BE2C (cell line): ENCODE measurements around the gene TRIM39.
"Not testable (repeated sequence)": the region's sequence is repeated elsewhere in the genome, so short reads cannot be mapped to it uniquely, and the experiment has no call there.

Experiments
- DNase-seq: peaks from one replicate; pipeline ENCODE4 v3.0.0-alpha.2; 2020
- H3K27me3 ChIP-seq: fragments of 250-450 bp; sonication (Bioruptor Pico); 2 replicates; pipeline ENCODE4 v1.5.1; 2020; ENCODE audit warnings: mild to moderate bottlenecking
- H3K36me3 ChIP-seq: fragments of 250-450 bp; sonication (Bioruptor Pico); 2 replicates; pipeline ENCODE4 v1.5.1; 2020; ENCODE audit warnings: mild to moderate bottlenecking
- H3K4me1 ChIP-seq: fragments of 250-450 bp; sonication (Bioruptor Pico); 2 replicates; pipeline ENCODE4 v1.5.1; 2020
- H3K4me3 ChIP-seq: 2 replicates; pipeline ENCODE4 v1.5.1; 2011; ENCODE audit warnings: low read depth, low read length
- H3K9me3 ChIP-seq: fragments of 250-450 bp; sonication (Bioruptor Pico); 2 replicates; pipeline ENCODE4 v1.5.1; 2020
- CTCF ChIP-seq: IDR thresholded peaks from 2 replicates; pipeline ENCODE4 v1.5.1; 2012; ENCODE audit warnings: mild to moderate bottlenecking, low read depth, low read length

The TRIM39 gene

DNA sequence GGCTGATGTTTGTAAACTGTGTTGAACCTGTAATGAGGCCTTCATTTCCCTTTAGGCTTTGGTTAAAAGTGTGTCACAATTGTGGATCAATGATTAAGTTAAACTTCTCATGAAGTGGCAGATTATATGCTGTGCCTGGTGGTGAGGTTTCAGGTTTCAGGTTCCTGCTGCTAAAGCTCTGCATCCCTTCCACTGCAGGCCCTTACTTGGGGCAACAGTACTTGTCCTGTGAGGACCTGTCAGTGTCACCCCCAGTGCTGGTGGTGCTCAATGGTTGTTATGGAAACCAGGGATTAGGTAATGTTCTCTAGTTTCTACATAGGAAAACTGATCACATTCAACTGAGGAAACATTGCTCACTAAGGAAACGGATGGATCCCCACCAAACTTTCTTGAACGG is 36.7 kb downstream of the TRIM39 start:
- no peak for TF ChIP-seq CTCF
- no peak for DNase-seq
- no peaks in the 10 kb centered on the region for H3K4me1 ChIP-seq
- no peak overlapping the region for H3K4me3 ChIP-seq
- H3K9me3 ChIP-seq = no peaks in the 10 kb centered on the region
- H3K27me3 ChIP-seq = peaks cover 82% of the 10 kb centered on the region
- no peaks in the 10 kb centered on the region for H3K36me3 ChIP-seq

DNA sequence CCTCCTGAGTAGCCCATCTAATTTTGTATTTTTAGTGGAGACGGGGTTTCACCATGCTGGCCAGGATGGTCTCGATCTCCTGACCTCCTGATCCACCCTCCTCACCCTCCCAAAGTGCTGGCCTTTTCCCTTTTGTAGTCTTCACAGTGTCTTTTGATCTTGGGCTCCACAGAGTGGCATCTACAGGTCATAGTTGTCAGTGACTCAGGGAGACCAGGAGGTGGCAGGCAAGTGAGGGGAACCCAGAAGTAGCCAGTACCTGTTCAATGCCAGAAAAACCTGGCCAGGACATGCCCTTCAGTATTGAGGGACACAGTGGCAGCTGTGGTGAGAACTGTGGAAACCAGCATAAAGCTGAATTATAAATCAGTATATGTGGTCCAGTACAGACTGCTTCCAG is 37.9 kb downstream of the TRIM39 start:
- Histone ChIP-seq H3K4me3 (no peak overlapping the region), H3K4me1 (no peaks in the 10 kb centered on the region), H3K27me3 (peaks cover 71% of the 10 kb centered on the region), H3K9me3 (no peaks in the 10 kb centered on the region), H3K36me3 (no peaks in the 10 kb centered on the region)
- peak; percentile 26; the same call in 1 of the 2 replicates for TF ChIP-seq CTCF
- no peak for DNase-seq

- DNase-seq, H3K36me3 ChIP-seq, H3K9me3 ChIP-seq, H3K4me3 ChIP-seq, H3K4me1 ChIP-seq: not testable (repeated sequence)
- peaks cover 39% of the 10 kb centered on the region for H3K27me3 ChIP-seq
Observed at GRCh38 chr6:30369280-30369679, 42.6 kb downstream of the TRIM39 start.

- no peak for TF ChIP-seq CTCF
- no peaks in the 10 kb centered on the region for H3K4me1 ChIP-seq
- no peaks in the 10 kb centered on the region for H3K36me3 ChIP-seq
- no peak for DNase-seq
- no peak overlapping the region for H3K4me3 ChIP-seq
- H3K9me3 ChIP-seq = no peaks in the 10 kb centered on the region
- H3K27me3 ChIP-seq = peaks cover 34% of the 10 kb centered on the region
Observed at GRCh38 chr6:30378290-30378937, 51.7 kb downstream of the TRIM39 start.

- no peak for TF ChIP-seq CTCF
- H3K27me3 ChIP-seq = peaks cover 33% of the 10 kb centered on the region
- H3K4me3 ChIP-seq = no peak overlapping the region
- no peaks in the 10 kb centered on the region for H3K36me3 ChIP-seq
- H3K4me1 ChIP-seq = no peaks in the 10 kb centered on the region
- H3K9me3 ChIP-seq = no peaks in the 10 kb centered on the region
- DNase-seq = no peak
Observed at GRCh38 chr6:30380464-30380863, 53.7 kb downstream of the TRIM39 start.

DNA sequence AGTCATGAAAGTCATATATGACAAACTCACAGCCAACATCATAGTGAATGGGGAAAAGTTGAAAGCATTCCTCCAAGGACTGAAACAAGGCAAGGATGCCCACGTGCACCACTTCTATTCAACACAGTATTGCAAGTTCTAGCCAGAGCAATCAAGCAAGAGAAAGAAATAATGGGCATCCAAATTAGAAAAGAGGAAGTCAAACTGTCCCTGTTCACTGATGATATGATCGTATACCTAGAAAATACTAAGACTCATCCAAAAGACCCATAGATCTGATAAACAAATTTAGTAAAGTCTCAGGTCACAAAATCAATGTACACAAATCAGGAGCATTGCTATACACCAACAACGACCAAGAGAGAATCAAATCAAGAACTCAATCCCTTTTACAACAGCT is 59.4 kb downstream of the TRIM39 start:
- H3K27me3 ChIP-seq = peaks cover 54% of the 10 kb centered on the region

More for the DNA sequence above, 59.4 kb downstream of the TRIM39 start:
- DNase-seq = no peak
- no peaks in the 10 kb centered on the region for H3K4me1 ChIP-seq
- no peak for TF ChIP-seq CTCF
- no peak overlapping the region for H3K4me3 ChIP-seq
- H3K36me3 ChIP-seq = no peaks in the 10 kb centered on the region
- H3K9me3 ChIP-seq = no peaks in the 10 kb centered on the region; the same call in 1 of the 2 replicates
